Measurements from ENCODE around the gene HS3ST6. TPM values are rescaled to one million over a fixed set of nuclear protein-coding genes. Genes with fewer than 3 reads are reported as not detected.

Gene HS3ST6
- total and polyA plus RNA-seq, 2 of the 13 experiments (the other 11 are each of a cell fraction or from before 2014, with no cell fraction given) = not detected

- Histone ChIP-seq H3K79me2 (ENCODE audit: insufficient read depth, low read length) (no peaks in the 10 kb centered on the region), H4K20me1 (ENCODE audit: insufficient read depth, low read length) (no peaks in the 10 kb centered on the region), H3K4me3 (replicated peaks in 1 of 3; ENCODE audit: insufficient read depth in 1 of 3, low read depth in 2 of 3, low read length in 3 of 3) (no peak overlapping the region), H3K4me2 (ENCODE audit: low read depth, low read length) (no peak overlapping the region), H3K27me3 (ENCODE audit: control insufficient read depth in 1 of 2, insufficient read depth in 2 of 2, low read length in 2 of 2) (peaks cover 0 to 1% of the 10 kb centered on the region in 2 experiments; a peak in 1 of 5 replicates), H3K36me3 (replicated peaks in 1 of 2; ENCODE audit: control insufficient read depth in 1 of 2, insufficient read depth in 2 of 2, low read length in 2 of 2) (no peaks in the 10 kb centered on the region), H3K4me1 (ENCODE audit: insufficient read depth, low read length) (peaks cover 15% of the 10 kb centered on the region), H3K9me3 (ENCODE audit: low read length) (no peaks in the 10 kb centered on the region), H2AFZ (ENCODE audit: low read length) (no peak overlapping the region), H3K27ac (ENCODE audit: extremely low read length, insufficient read depth, low read length) (no peak overlapping the region), H3K9ac (ENCODE audit: insufficient read depth, low read depth, low read length) (no peak overlapping the region)
- ChIA-PET POLR2A (interaction anchor here (1.1 kb wide), 2 partner anchors 75 to 99 kb away, joined by 3 to 5 read pairs; partner anchors contain the start of gene RPS2), CTCF (ENCODE audit: low intra/inter-chr PET ratio, low total read pairs) (interaction anchor here (1.2 kb wide), 1 partner anchor 63 kb away, joined by 3 read pairs; no protein-coding TSS in a partner anchor)
- DNase-seq (ENCODE audit: low spot score) (no peak), FAIRE-seq (no peak), ATAC-seq (no peak)
- TF ChIP-seq ARNT2 (CRISPR knock-in tag; IDR thresholded peaks at IDR 0.05; ENCODE audit: low read depth) = no peak
- TF ChIP-seq CBX5 (CRISPR knock-in tag; IDR thresholded peaks at IDR 0.05; ENCODE audit: borderline replicate concordance) = no peak
- no peak for TF ChIP-seq ISL2 (CRISPR knock-in tag; IDR thresholded peaks at IDR 0.05)
- no peak for TF ChIP-seq NFYC (CRISPR knock-in tag; IDR thresholded peaks at IDR 0.05)
- TF ChIP-seq KDM3A (CRISPR knock-in tag; IDR thresholded peaks at IDR 0.05; ENCODE audit: low read depth) = no peak
- WGBS (ENCODE audit: low lambda C conversion rate) = 71% methylated on average over 6 of the region's 6 CpGs
- BruUV-seq (replicated peaks) = no TSS peak
- intact Hi-C loops (cut with micrococcal nuclease; ENCODE audit: unreplicated experiment) = no loop called here
- in situ Hi-C loops (cut with HindIII; ENCODE audit: extremely low pct_ligation_motif_present, low pct_unique_long_range_greater_than_20kb) = no loop called here
These were observed 52.1 kb downstream of the HS3ST6 start for GRCh38 chr16:1865902-1866690.

GRCh38 chr16:1863681-1864460, 54.3 kb downstream of the HS3ST6 start:
- H2AFZ ChIP-seq (ENCODE audit: low read length) = no peak overlapping the region
- no TSS peak for BruUV-seq (replicated peaks)
- H3K27me3 ChIP-seq (ENCODE audit: control insufficient read depth in 1 of 2, insufficient read depth in 2 of 2, low read length in 2 of 2) = peaks cover 0 to 1% of the 10 kb centered on the region in 2 experiments; a peak in 1 of 5 replicates
- no peaks in the 10 kb centered on the region for H3K9me3 ChIP-seq (ENCODE audit: low read length)
- in situ Hi-C loops (cut with HindIII; ENCODE audit: extremely low pct_ligation_motif_present, low pct_unique_long_range_greater_than_20kb) (loop anchor here (5.0 kb wide), 1 partner anchor 58 kb away; no protein-coding TSS in a partner anchor), intact Hi-C loops (cut with micrococcal nuclease; ENCODE audit: unreplicated experiment) (loop anchor here (2.0 kb wide), 1 partner anchor 69 kb away; no protein-coding TSS in a partner anchor)
- peaks cover 3% of the 10 kb centered on the region for H3K4me1 ChIP-seq (ENCODE audit: insufficient read depth, low read length)
- no peak for DNase-seq (ENCODE audit: low spot score)
- H3K36me3 ChIP-seq (replicated peaks in 1 of 2; ENCODE audit: control insufficient read depth in 1 of 2, insufficient read depth in 2 of 2, low read length in 2 of 2) = no peaks in the 10 kb centered on the region
- H4K20me1 ChIP-seq (ENCODE audit: insufficient read depth, low read length) = no peaks in the 10 kb centered on the region
- no peak overlapping the region for H3K27ac ChIP-seq (ENCODE audit: extremely low read length, insufficient read depth, low read length)
- FAIRE-seq = no peak
- H3K79me2 ChIP-seq (ENCODE audit: insufficient read depth, low read length) = no peaks in the 10 kb centered on the region
- POLR2A ChIA-PET = interaction anchor here (0.9 kb wide), 1 partner anchor 37 kb away, joined by 3 read pairs; the partner anchor contains the start of genes FAHD1 and HAGH
- H3K4me3 ChIP-seq (replicated peaks in 1 of 3; ENCODE audit: insufficient read depth in 1 of 3, low read depth in 2 of 3, low read length in 3 of 3) = no peak overlapping the region
- ATAC-seq = no peak
- H3K4me2 ChIP-seq (ENCODE audit: low read depth, low read length) = peak overlapping the region; percentile 18; the same call in 1 of the 2 replicates
- 17% methylated on average over 4 of the region's 4 CpGs for WGBS (ENCODE audit: low lambda C conversion rate)
- CTCF ChIA-PET (ENCODE audit: low intra/inter-chr PET ratio, low total read pairs) = interaction anchor here (0.7 to 1.8 kb wide), 4 partner anchors 60 to 140 kb away, joined by 3 to 22 read pairs (median 5); no protein-coding TSS in a partner anchor
- no peak overlapping the region for H3K9ac ChIP-seq (ENCODE audit: insufficient read depth, low read depth, low read length)
- TF ChIP-seq ZNF282 (IDR thresholded peaks at IDR 0.05; ENCODE audit: partially characterized antibody) = no peak
- TF ChIP-seq ERF (CRISPR knock-in tag; IDR thresholded peaks at IDR 0.05) = no peak
- peak; percentile 63; the same call in 1 of the 2 replicates for TF ChIP-seq ARID3A (IDR thresholded peaks at IDR 0.05; ENCODE audit: low read depth, low read length)
- peak; percentile 33 for TF ChIP-seq SMC3 (IDR thresholded peaks at IDR 0.05; ENCODE audit: low read length)
- no peak for TF ChIP-seq TEAD3 (CRISPR knock-in tag; optimal IDR thresholded peaks at IDR 0.05; ENCODE audit: borderline replicate concordance)
- TF ChIP-seq MIXL1 (CRISPR knock-in tag; IDR thresholded peaks at IDR 0.05) = peak; percentile 43; the same call in 1 of the 2 replicates
- TF ChIP-seq ZNF781 (CRISPR knock-in tag; IDR thresholded peaks at IDR 0.05; ENCODE audit: borderline replicate concordance, not compliant biosample characterization) = no peak
- no peak for TF ChIP-seq SRY (CRISPR knock-in tag; IDR thresholded peaks at IDR 0.05)
- TF ChIP-seq RAD21 (CRISPR knock-in tag; IDR thresholded peaks at IDR 0.05) = peak; percentile 32; the same call in 1 of the 2 replicates
